ENCODE measurements around the gene GEMIN4. TPM values are rescaled to one million over a fixed set of nuclear protein-coding genes. Genes with fewer than 3 reads are reported as not detected.
A peak's percentile ranks its signal among the peaks of the same experiment; 100 is the strongest.

The GEMIN4 gene
- total RNA-seq, 4 donors from 2014 or later: 10.6 to 21.6 (median 18.9) TPM

- TF ChIP-seq, protein P1, sequence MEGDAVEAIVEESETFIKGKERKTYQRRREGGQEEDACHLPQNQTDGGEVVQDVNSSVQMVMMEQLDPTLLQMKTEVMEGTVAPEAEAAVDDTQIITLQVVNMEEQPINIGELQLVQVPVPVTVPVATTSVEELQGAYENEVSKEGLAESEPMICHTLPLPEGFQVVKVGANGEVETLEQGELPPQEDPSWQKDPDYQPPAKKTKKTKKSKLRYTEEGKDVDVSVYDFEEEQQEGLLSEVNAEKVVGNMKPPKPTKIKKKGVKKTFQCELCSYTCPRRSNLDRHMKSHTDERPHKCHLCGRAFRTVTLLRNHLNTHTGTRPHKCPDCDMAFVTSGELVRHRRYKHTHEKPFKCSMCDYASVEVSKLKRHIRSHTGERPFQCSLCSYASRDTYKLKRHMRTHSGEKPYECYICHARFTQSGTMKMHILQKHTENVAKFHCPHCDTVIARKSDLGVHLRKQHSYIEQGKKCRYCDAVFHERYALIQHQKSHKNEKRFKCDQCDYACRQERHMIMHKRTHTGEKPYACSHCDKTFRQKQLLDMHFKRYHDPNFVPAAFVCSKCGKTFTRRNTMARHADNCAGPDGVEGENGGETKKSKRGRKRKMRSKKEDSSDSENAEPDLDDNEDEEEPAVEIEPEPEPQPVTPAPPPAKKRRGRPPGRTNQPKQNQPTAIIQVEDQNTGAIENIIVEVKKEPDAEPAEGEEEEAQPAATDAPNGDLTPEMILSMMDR (IDR thresholded peaks at IDR 0.05 in 4 of 5, conservative IDR thresholded peaks at IDR 0.05 in 1 of 5): no peak
- no peak for TF ChIP-seq POLR2A (IDR thresholded peaks at IDR 0.05)
- in situ Hi-C loops (cut with MboI; ENCODE audit: low sequenced_read_pairs in 4 of 4): no loop called here
Observed at GRCh38 chr17:720706-721539, 31.1 kb downstream of the GEMIN4 start.

GRCh38 chr17:718075-718474 lies 34.0 kb downstream of the GEMIN4 start:
- H3K4me1 ChIP-seq: peaks cover 17 to 23% of the 10 kb centered on the region in 2 donors
- intact Hi-C loops (cut with DNase I; ENCODE audit: low total_unique reads) (no loop called here), in situ Hi-C loops (cut with MboI; ENCODE audit: low sequenced_read_pairs in 4 of 4) (no loop called here)
- no peak overlapping the region for H3K27ac ChIP-seq
- no peaks in the 10 kb centered on the region for H3K36me3 ChIP-seq
- ATAC-seq (no peak), DNase-seq (no peak)
- no peaks in the 10 kb centered on the region for H3K27me3 ChIP-seq
- TF ChIP-seq POLR2A (IDR thresholded peaks at IDR 0.05): no peak
- TF ChIP-seq, protein P1 (IDR thresholded peaks at IDR 0.05 in 4 of 5, conservative IDR thresholded peaks at IDR 0.05 in 1 of 5): no peak
- no peak overlapping the region for H3K4me3 ChIP-seq
- H3K9me3 ChIP-seq: no peaks in the 10 kb centered on the region

More at GRCh38 chr17:720706-721539, 31.1 kb downstream of the GEMIN4 start:
- Histone ChIP-seq H3K4me3 (no peak overlapping the region), H3K36me3 (no peaks in the 10 kb centered on the region), H3K27ac (no peak overlapping the region), H3K4me1 (peaks cover 0 to 10% of the 10 kb centered on the region in 2 donors), H3K9me3 (no peaks in the 10 kb centered on the region), H3K27me3 (no peaks in the 10 kb centered on the region)
- ATAC-seq (no peak), DNase-seq (no peak)
- intact Hi-C loops (cut with DNase I; ENCODE audit: low total_unique reads): no loop called here

DNA sequence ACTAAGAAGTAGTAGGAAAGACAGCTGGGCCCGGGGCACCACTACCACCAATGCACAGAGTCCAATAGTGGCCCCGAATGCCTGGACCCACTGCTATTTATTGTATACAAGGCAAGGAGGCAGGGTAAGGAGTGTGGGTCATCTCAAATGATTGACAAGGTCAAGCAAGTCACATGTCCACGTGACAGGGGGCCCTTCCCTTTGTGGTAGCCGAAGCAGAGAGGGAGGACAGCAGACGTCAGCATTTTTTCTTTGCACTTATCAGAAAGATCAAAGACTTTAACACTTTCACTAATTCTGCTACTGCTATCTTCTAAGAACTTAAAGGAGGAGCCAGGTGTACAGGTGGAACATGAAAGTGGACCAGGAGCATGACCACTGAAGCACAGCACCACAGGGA lies 43.9 kb downstream of the GEMIN4 start:
- Histone ChIP-seq H3K4me1 (peaks cover 13 to 19% of the 10 kb centered on the region in 2 donors), H3K4me3 (no peak overlapping the region), H3K27ac (no peak overlapping the region), H3K36me3 (peaks cover 0 to 30% of the 10 kb centered on the region in 2 donors), H3K27me3 (no peaks in the 10 kb centered on the region), H3K9me3 (no peaks in the 10 kb centered on the region)
- no peak for TF ChIP-seq POLR2A (IDR thresholded peaks at IDR 0.05)
- TF ChIP-seq, protein P1 (IDR thresholded peaks at IDR 0.05 in 4 of 5, conservative IDR thresholded peaks at IDR 0.05 in 1 of 5): no peak
- in situ Hi-C loops (cut with MboI; ENCODE audit: low sequenced_read_pairs in 4 of 4): no loop called here
- DNase-seq (no peak), ATAC-seq (no peak)
- intact Hi-C loops (cut with DNase I; ENCODE audit: low total_unique reads): no loop called here

DNA sequence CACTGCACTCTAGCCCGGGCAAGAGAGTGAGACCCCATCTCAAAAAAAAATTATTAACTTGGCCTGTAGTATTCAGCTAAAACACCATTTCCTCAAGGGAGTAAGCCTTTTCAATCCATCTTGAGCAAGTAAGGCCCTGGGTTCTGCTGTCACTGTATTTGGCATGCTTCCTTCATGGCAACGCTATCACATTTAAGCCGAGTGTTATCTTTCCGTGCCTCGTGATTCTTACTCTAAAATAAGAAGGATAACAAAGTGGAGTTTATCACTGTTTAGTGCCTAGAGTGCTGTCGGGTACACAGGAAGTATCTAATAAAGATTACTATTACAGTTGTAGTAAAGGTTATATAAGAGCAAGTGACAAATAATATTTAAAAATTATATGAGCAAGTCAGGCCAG lies 46.2 kb downstream of the GEMIN4 start:
- TF ChIP-seq, protein P1 (IDR thresholded peaks at IDR 0.05 in 4 of 5, conservative IDR thresholded peaks at IDR 0.05 in 1 of 5): no peak
- no peak for TF ChIP-seq POLR2A (IDR thresholded peaks at IDR 0.05)
- Histone ChIP-seq H3K4me1 (peaks cover 5 to 10% of the 10 kb centered on the region in 2 donors), H3K4me3 (no peak overlapping the region), H3K36me3 (peaks cover 0 to 30% of the 10 kb centered on the region in 2 donors), H3K27ac (no peak overlapping the region), H3K27me3 (no peaks in the 10 kb centered on the region), H3K9me3 (no peaks in the 10 kb centered on the region)
- no peak for DNase-seq
- in situ Hi-C loops (cut with MboI; ENCODE audit: low sequenced_read_pairs in 4 of 4) (no loop called here), intact Hi-C loops (cut with DNase I; ENCODE audit: low total_unique reads) (no loop called here)
- ATAC-seq: peak in 1 of 2 donors; percentile 30

All from gastrocnemius medialis (tissue), 4 donors.